Measurements from ENCODE around the gene CIC.
A peak's percentile ranks its signal among the peaks of the same experiment; 100 is the strongest.

CIC gene

GRCh38 chr19:42285541-42285941, 16.5 kb downstream of the CIC start:
- peak; percentile 40 for FAIRE-seq
- no peak for DNase-seq (ENCODE audit: insufficient read length, low spot score)
- TF ChIP-seq SPI1 (IDR thresholded peaks at IDR 0.05; ENCODE audit: low read depth, low read length), result peak; percentile 72
- TF ChIP-seq POLR2A (IDR thresholded peaks at IDR 0.05; ENCODE audit: low read depth, low read length), result 0 out of 2 replicates have a peak, but pooled peaks have one; percentile 21
- no peak for TF ChIP-seq TAF1 (IDR thresholded peaks at IDR 0.05; ENCODE audit: low read depth, low read length)
- TF ChIP-seq POU2F2 (IDR thresholded peaks at IDR 0.05; ENCODE audit: low read depth, low read length), result no peak
- TF ChIP-seq POLR2AphosphoS5 (IDR thresholded peaks at IDR 0.05; ENCODE audit: low read depth, low read length), result no peak
- TF ChIP-seq PAX5 (IDR thresholded peaks at IDR 0.05; ENCODE audit: insufficient read depth, low read length, severe bottlenecking), result no peak

- DNase-seq (ENCODE audit: insufficient read length, low spot score), result no peak
- FAIRE-seq, result peak; percentile 9
- TF ChIP-seq POU2F2 (IDR thresholded peaks at IDR 0.05; ENCODE audit: low read depth, low read length), result no peak
- TF ChIP-seq PAX5 (IDR thresholded peaks at IDR 0.05; ENCODE audit: insufficient read depth, low read length, severe bottlenecking), result no peak
These were observed 16.9 kb downstream of the CIC start for GRCh38 chr19:42285988-42286348.

GRCh38 chr19:42286349-42287016, 17.4 kb downstream of the CIC start:
- DNase-seq (ENCODE audit: insufficient read length, low spot score) (peak; percentile 68), FAIRE-seq (peak; percentile 55)
- peak; percentile 25 for TF ChIP-seq PAX5 (IDR thresholded peaks at IDR 0.05; ENCODE audit: insufficient read depth, low read length, severe bottlenecking)
- no peak for TF ChIP-seq TAF1 (IDR thresholded peaks at IDR 0.05; ENCODE audit: low read depth, low read length)
- TF ChIP-seq SPI1 (IDR thresholded peaks at IDR 0.05; ENCODE audit: low read depth, low read length), result no peak

- no peak for TF ChIP-seq SPI1 (IDR thresholded peaks at IDR 0.05; ENCODE audit: low read depth, low read length)
- no peak for TF ChIP-seq POLR2A (IDR thresholded peaks at IDR 0.05; ENCODE audit: low read depth, low read length)
- TF ChIP-seq POLR2AphosphoS5 (IDR thresholded peaks at IDR 0.05; ENCODE audit: low read depth, low read length), result no peak
- no peak for TF ChIP-seq POU2F2 (IDR thresholded peaks at IDR 0.05; ENCODE audit: low read depth, low read length)
- no peak for TF ChIP-seq PAX5 (IDR thresholded peaks at IDR 0.05; ENCODE audit: insufficient read depth, low read length, severe bottlenecking)
- no peak for TF ChIP-seq TAF1 (IDR thresholded peaks at IDR 0.05; ENCODE audit: low read depth, low read length)
- DNase-seq (ENCODE audit: insufficient read length, low spot score) (no peak), FAIRE-seq (no peak)
These were observed 18.2 kb downstream of the CIC start for GRCh38 chr19:42287017-42287826.

GRCh38 chr19:42287827-42288107, 18.7 kb downstream of the CIC start:
- FAIRE-seq (no peak), DNase-seq (ENCODE audit: insufficient read length, low spot score) (no peak)
- no peak for TF ChIP-seq POLR2AphosphoS5 (IDR thresholded peaks at IDR 0.05; ENCODE audit: low read depth, low read length)
- no peak for TF ChIP-seq POLR2A (IDR thresholded peaks at IDR 0.05; ENCODE audit: low read depth, low read length)
- no peak for TF ChIP-seq PAX5 (IDR thresholded peaks at IDR 0.05; ENCODE audit: insufficient read depth, low read length, severe bottlenecking)
- TF ChIP-seq TAF1 (IDR thresholded peaks at IDR 0.05; ENCODE audit: low read depth, low read length), result no peak
- no peak for TF ChIP-seq SPI1 (IDR thresholded peaks at IDR 0.05; ENCODE audit: low read depth, low read length)
- no peak for TF ChIP-seq POU2F2 (IDR thresholded peaks at IDR 0.05; ENCODE audit: low read depth, low read length)

- FAIRE-seq (no peak), DNase-seq (ENCODE audit: insufficient read length, low spot score) (no peak)
- TF ChIP-seq POLR2AphosphoS5 (IDR thresholded peaks at IDR 0.05; ENCODE audit: low read depth, low read length) (no peak), POU2F2 (IDR thresholded peaks at IDR 0.05; ENCODE audit: low read depth, low read length) (no peak)
These were observed 19.3 kb downstream of the CIC start for GRCh38 chr19:42288387-42288786.

GRCh38 chr19:42288881-42289555, 20.0 kb downstream of the CIC start:
- FAIRE-seq (no peak), DNase-seq (ENCODE audit: insufficient read length, low spot score) (no peak)
- TF ChIP-seq POU2F2 (IDR thresholded peaks at IDR 0.05; ENCODE audit: low read depth, low read length), result no peak
- TF ChIP-seq SPI1 (IDR thresholded peaks at IDR 0.05; ENCODE audit: low read depth, low read length), result no peak
- TF ChIP-seq TAF1 (IDR thresholded peaks at IDR 0.05; ENCODE audit: low read depth, low read length), result no peak
- no peak for TF ChIP-seq POLR2AphosphoS5 (IDR thresholded peaks at IDR 0.05; ENCODE audit: low read depth, low read length)
- TF ChIP-seq PAX5 (IDR thresholded peaks at IDR 0.05; ENCODE audit: insufficient read depth, low read length, severe bottlenecking), result no peak
- TF ChIP-seq POLR2A (IDR thresholded peaks at IDR 0.05; ENCODE audit: low read depth, low read length), result no peak

- no peak for DNase-seq (ENCODE audit: insufficient read length, low spot score)
- FAIRE-seq, result no peak
- TF ChIP-seq POLR2AphosphoS5 (IDR thresholded peaks at IDR 0.05; ENCODE audit: low read depth, low read length) (no peak), POLR2A (IDR thresholded peaks at IDR 0.05; ENCODE audit: low read depth, low read length) (no peak), PAX5 (IDR thresholded peaks at IDR 0.05; ENCODE audit: insufficient read depth, low read length, severe bottlenecking) (no peak), TAF1 (IDR thresholded peaks at IDR 0.05; ENCODE audit: low read depth, low read length) (no peak), POU2F2 (IDR thresholded peaks at IDR 0.05; ENCODE audit: low read depth, low read length) (no peak), SPI1 (IDR thresholded peaks at IDR 0.05; ENCODE audit: low read depth, low read length) (no peak)
These were observed 20.5 kb downstream of the CIC start for GRCh38 chr19:42289556-42290041.

GRCh38 chr19:42290136-42290522, 21.1 kb downstream of the CIC start:
- TF ChIP-seq SPI1 (IDR thresholded peaks at IDR 0.05; ENCODE audit: low read depth, low read length) (no peak), POLR2AphosphoS5 (IDR thresholded peaks at IDR 0.05; ENCODE audit: low read depth, low read length) (no peak), POU2F2 (IDR thresholded peaks at IDR 0.05; ENCODE audit: low read depth, low read length) (no peak), POLR2A (IDR thresholded peaks at IDR 0.05; ENCODE audit: low read depth, low read length) (no peak), PAX5 (IDR thresholded peaks at IDR 0.05; ENCODE audit: insufficient read depth, low read length, severe bottlenecking) (no peak), TAF1 (IDR thresholded peaks at IDR 0.05; ENCODE audit: low read depth, low read length) (no peak)
- no peak for FAIRE-seq
- DNase-seq (ENCODE audit: insufficient read length, low spot score), result no peak
